Nephron (organoid): ENCODE results near the gene PLA2G4E.

ENCODE experiments used
- H3K27ac Mint-ChIP-seq, 3 experiments: 2 replicates each; pipeline ENCODE4 v1.8.0; 2020; ENCODE audit warnings: mixed read lengths in 3 of 3, mild to moderate bottlenecking in 2 of 3, moderate library complexity in 1 of 3
- H3K27me3 Mint-ChIP-seq: 2 replicates; pipeline ENCODE4 v1.8.0; 2021; ENCODE audit warnings: low read depth, mild to moderate bottlenecking, moderate library complexity, mixed read lengths
- H3K36me3 Mint-ChIP-seq: 2 replicates; pipeline ENCODE4 v1.8.0; 2020; ENCODE audit warnings: low read depth, mixed read lengths
- H3K4me1 Mint-ChIP-seq: 2 replicates; pipeline ENCODE4 v1.8.0; 2020; ENCODE audit warnings: mixed read lengths
- H3K4me3 Mint-ChIP-seq, 3 experiments: 2 replicates each; pipeline ENCODE4 v1.8.0; 2020; ENCODE audit warnings: mild to moderate bottlenecking in 3 of 3, mixed read lengths in 3 of 3, moderate library complexity in 2 of 3
- H3K9me3 Mint-ChIP-seq: 2 replicates; pipeline ENCODE4 v1.8.0; 2020; ENCODE audit warnings: mixed read lengths
- TF ChIP-seq, protein P1 (sequence below), 3 experiments: fragments of 200-600 bp; sonication (generic); IDR thresholded peaks; one replicate each; pipeline ENCODE4 v1.5.0; 2021; ENCODE audit warnings: antibody characterized with exemption in 3 of 3; ENCODE audit not compliant: unreplicated experiment in 3 of 3

Gene PLA2G4E

GRCh38 chr15:41989573-41990242, 31.1 kb downstream of the PLA2G4E start:
- Mint-ChIP-seq H3K36me3 (no peaks in the 10 kb centered on the region), H3K27ac (no peak overlapping the region), H3K9me3 (no peaks in the 10 kb centered on the region), H3K27me3 (peaks cover 16% of the 10 kb centered on the region), H3K4me1 (no peaks in the 10 kb centered on the region), H3K4me3 (no peak overlapping the region)
- TF ChIP-seq, protein P1, sequence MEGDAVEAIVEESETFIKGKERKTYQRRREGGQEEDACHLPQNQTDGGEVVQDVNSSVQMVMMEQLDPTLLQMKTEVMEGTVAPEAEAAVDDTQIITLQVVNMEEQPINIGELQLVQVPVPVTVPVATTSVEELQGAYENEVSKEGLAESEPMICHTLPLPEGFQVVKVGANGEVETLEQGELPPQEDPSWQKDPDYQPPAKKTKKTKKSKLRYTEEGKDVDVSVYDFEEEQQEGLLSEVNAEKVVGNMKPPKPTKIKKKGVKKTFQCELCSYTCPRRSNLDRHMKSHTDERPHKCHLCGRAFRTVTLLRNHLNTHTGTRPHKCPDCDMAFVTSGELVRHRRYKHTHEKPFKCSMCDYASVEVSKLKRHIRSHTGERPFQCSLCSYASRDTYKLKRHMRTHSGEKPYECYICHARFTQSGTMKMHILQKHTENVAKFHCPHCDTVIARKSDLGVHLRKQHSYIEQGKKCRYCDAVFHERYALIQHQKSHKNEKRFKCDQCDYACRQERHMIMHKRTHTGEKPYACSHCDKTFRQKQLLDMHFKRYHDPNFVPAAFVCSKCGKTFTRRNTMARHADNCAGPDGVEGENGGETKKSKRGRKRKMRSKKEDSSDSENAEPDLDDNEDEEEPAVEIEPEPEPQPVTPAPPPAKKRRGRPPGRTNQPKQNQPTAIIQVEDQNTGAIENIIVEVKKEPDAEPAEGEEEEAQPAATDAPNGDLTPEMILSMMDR (IDR thresholded peaks at IDR 0.05; ENCODE audit: unreplicated experiment in 3 of 3), result peak; percentile 97 to 98 (median 98)

DNA sequence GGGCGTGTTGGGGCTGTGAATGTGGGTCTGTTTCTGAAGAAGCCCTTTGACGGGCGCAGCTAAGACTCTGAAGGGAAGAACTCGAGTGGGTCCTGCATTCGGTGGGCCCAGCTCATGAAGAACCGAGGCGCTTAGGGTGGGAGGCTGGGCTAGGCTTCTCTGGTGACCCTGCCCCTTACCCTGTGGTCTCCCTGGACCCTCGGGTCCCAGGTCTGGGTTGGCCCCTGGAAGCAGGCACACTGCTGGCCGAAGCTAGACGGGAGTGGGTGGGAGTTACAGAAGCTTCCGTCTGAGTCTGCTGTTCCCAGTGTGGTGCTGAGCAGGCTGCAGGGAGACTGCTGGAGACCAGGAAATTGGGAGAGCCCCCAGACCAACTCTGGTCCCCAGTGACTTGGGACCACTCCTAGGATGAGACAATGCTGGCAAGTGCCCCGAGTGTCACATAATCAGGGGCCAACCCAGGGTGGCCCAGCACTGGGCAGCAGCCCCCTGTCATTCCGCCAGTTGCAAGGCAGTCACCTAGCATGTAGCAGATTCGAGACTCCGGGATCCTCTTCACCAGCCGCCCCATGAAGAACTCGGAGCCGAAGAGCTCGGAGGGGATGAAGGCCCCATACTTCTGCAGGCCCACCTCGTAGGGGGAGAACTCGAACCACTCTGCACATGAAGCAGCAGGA, 31.8 kb downstream of the PLA2G4E start:
- no peak overlapping the region for H3K27ac Mint-ChIP-seq
- H3K27me3 Mint-ChIP-seq, result peaks cover 20% of the 10 kb centered on the region
- no peak overlapping the region for H3K4me3 Mint-ChIP-seq
- H3K9me3 Mint-ChIP-seq, result no peaks in the 10 kb centered on the region
- TF ChIP-seq, protein P1 (IDR thresholded peaks at IDR 0.05; ENCODE audit: unreplicated experiment in 3 of 3), result no peak
- no peaks in the 10 kb centered on the region for H3K4me1 Mint-ChIP-seq
- H3K36me3 Mint-ChIP-seq, result no peaks in the 10 kb centered on the region

DNA sequence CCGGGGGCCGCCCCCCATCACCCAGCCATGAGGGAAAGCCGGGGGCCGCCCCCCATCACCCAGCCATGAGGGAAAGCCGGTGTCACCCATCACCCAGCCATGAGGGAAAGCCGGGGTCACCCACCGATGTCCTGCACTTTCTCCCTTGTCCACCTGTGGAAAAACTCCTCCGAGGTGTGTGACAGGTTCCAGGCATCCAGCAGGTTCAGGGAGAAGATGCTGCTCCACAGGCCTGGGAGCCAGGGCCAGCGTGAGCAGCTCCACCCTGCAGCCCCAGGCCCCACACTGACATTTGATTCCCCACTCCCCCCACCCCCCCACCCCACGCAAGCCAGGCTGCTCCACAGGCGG, 32.9 kb downstream of the PLA2G4E start:
- Mint-ChIP-seq H3K4me1 (no peaks in the 10 kb centered on the region), H3K9me3 (no peaks in the 10 kb centered on the region), H3K27me3 (peaks cover 24% of the 10 kb centered on the region), H3K36me3 (no peaks in the 10 kb centered on the region), H3K27ac (no peak overlapping the region), H3K4me3 (no peak overlapping the region)
- TF ChIP-seq, protein P1 (IDR thresholded peaks at IDR 0.05; ENCODE audit: unreplicated experiment in 3 of 3), result no peak

DNA sequence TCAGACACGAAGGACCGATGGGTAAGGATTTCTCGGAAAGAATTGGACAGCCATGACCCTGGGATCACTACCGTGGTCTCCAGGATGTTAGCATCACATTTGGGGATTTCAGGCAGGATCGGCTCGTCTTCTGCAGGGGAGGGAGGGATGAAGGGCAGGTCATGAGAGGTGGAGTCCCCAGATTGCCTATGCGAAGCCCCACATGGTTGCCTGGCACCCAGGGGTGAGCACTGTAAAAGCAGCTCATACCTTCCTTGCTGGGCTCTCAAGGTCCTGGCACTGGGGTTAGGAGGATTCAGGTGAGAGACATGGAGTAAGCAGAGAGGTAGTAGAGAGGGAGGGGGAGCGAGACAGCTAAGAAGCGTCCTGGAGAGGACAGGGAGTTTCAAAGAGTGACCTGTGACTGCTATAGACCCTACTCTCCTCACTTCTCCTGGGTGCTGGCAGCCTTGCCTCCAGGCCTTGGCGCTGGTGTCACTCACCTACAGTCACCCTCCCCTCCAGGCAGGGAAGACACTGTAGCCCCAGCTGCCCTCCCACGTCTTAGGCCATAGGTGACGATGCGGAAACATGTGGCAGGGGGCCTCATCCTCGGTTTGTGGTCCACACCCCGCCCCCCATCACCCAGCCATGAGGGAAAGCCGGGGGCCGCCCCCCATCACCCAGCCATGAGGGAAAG, 33.5 kb downstream of the PLA2G4E start:
- no peaks in the 10 kb centered on the region for H3K36me3 Mint-ChIP-seq
- H3K4me3 Mint-ChIP-seq, result no peak overlapping the region
- TF ChIP-seq, protein P1 (IDR thresholded peaks at IDR 0.05; ENCODE audit: unreplicated experiment in 3 of 3), result no peak
- no peaks in the 10 kb centered on the region for H3K9me3 Mint-ChIP-seq
- H3K4me1 Mint-ChIP-seq, result no peaks in the 10 kb centered on the region
- peaks cover 24% of the 10 kb centered on the region for H3K27me3 Mint-ChIP-seq
- no peak overlapping the region for H3K27ac Mint-ChIP-seq

DNA sequence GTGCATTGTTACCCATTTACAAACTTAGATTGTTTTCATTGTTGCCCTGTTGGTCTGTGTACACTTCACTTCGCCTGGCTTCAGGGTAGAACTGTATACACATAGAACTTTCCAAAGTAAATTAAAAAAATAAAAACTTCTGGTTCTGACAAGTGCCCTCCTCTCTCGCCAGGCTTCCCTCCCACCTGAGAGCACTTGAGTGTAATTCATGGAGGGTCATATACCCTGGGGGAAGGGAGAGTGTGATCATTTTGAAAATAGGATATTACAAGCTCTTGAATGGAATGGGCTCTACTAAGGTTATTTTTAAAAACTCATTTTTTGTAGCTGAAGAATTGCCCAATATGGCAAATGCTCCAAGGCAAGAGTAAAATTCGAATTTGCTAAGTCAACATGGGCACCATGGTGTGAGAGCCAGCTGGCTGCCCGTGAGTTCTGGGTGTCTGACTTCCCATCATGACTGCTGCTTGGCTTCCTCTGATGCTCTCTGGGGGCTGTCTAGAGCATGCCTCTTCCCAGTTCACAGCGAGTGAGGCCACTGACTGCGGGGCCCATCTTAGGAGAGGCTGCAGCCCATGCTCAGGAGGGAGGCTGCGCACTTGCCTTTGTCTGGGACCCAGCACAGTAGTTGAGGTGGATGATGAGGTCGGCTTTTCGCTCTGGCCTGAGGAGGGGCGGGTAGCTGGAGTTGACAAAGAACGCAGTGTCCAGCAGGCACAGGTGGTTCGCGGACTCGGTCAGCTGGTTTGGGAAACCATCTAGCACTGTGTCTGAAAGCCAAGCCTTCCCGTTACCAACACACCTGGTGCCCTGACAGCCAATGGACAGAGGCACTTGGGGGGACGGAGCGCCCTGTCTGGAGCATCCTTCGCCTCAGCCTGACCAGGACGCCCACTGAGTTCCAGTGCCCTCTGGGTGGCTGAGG, 35.3 kb downstream of the PLA2G4E start:
- Mint-ChIP-seq H3K27ac (no peak overlapping the region), H3K27me3 (peaks cover 24% of the 10 kb centered on the region), H3K36me3 (no peaks in the 10 kb centered on the region), H3K4me3 (no peak overlapping the region), H3K4me1 (peaks cover 13% of the 10 kb centered on the region), H3K9me3 (no peaks in the 10 kb centered on the region)
- TF ChIP-seq, protein P1 (IDR thresholded peaks at IDR 0.05; ENCODE audit: unreplicated experiment in 3 of 3), result no peak
